NT2/D1 (cell line): ENCODE measurements around the gene IL33.

Experiments
- DNase-seq: peaks from one replicate; pipeline ENCODE4 v3.0.0-alpha.2; 2011; ENCODE audit warnings: low read depth, low spot score
- H3K27me3 ChIP-seq: 2 replicates; pipeline ENCODE4 v1.6.0; 2011; ENCODE audit warnings: mild to moderate bottlenecking; ENCODE audit not compliant: insufficient read length, insufficient read depth
- H3K36me3 ChIP-seq: 2 replicates; pipeline ENCODE4 v1.6.1; 2011; ENCODE audit warnings: mild to moderate bottlenecking, low read length, mixed read lengths; ENCODE audit not compliant: insufficient read depth, insufficient read length
- H3K4me1 ChIP-seq: 2 replicates; pipeline ENCODE4 v1.5.1; 2011; ENCODE audit not compliant: insufficient read depth, insufficient read length
- H3K4me3 ChIP-seq: 2 replicates; pipeline ENCODE4 v1.5.1; 2011; ENCODE audit warnings: low read depth; ENCODE audit not compliant: insufficient read length
- H3K9ac ChIP-seq: 2 replicates; pipeline ENCODE4 v1.6.0; 2011; ENCODE audit warnings: low read depth; ENCODE audit not compliant: insufficient read length
- H3K9me3 ChIP-seq: 2 replicates; pipeline ENCODE4 v1.5.1; 2011; ENCODE audit warnings: mild to moderate bottlenecking, low read length; ENCODE audit not compliant: insufficient read depth
- SUZ12 ChIP-seq: IDR thresholded peaks from 2 replicates; pipeline ENCODE4 v1.6.1; 2011; ENCODE audit not compliant: insufficient read length, insufficient read depth; ENCODE audit errors: extremely low read depth
- YY1 ChIP-seq: IDR thresholded peaks from 2 replicates; pipeline ENCODE4 v1.6.1; 2011; ENCODE audit not compliant: insufficient read length, insufficient read depth
- ZNF274 ChIP-seq: IDR thresholded peaks from 2 replicates; pipeline ENCODE4 v1.6.1; 2011; ENCODE audit warnings: mild to moderate bottlenecking, low read depth, low read length

Gene IL33

DNA sequence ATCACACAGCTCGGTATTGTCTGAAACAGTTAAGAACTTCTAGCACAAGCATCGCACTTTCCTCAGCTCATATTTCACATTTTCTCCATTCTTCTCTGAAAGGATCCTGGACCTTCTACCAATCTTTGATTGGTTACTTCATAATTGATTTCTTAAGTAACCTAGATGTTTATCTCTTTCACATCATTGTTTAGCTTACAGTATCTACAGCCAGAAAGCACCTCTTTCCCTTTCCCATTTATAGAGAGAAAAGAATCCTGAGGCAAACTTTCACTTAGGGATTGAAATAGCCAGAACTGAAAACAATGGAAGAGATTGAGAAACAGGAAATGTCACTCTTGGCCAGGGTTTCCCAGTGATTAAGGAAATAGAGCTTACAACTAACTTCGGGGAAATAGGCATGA is 2.5 kb downstream of the IL33 start:
- DNase-seq = no peak
- no peak overlapping the region for H3K9ac ChIP-seq

GRCh38 chr9:6219040-6219439 is 3.4 kb downstream of the IL33 start:
- Histone ChIP-seq H3K27me3 (no peaks in the 10 kb centered on the region), H3K36me3 (no peaks in the 10 kb centered on the region), H3K4me3 (no peak overlapping the region), H3K4me1 (no peaks in the 10 kb centered on the region), H3K9me3 (no peaks in the 10 kb centered on the region), H3K9ac (no peak overlapping the region)
- no peak for TF ChIP-seq ZNF274
- TF ChIP-seq SUZ12 = no peak
- no peak for TF ChIP-seq YY1
- DNase-seq = no peak

More for the DNA sequence above, 2.5 kb downstream of the IL33 start:
- Histone ChIP-seq H3K27me3 (no peaks in the 10 kb centered on the region), H3K9me3 (no peaks in the 10 kb centered on the region), H3K36me3 (no peaks in the 10 kb centered on the region), H3K4me1 (no peaks in the 10 kb centered on the region), H3K4me3 (no peak overlapping the region)
- no peak for TF ChIP-seq ZNF274

- Histone ChIP-seq H3K36me3 (no peaks in the 10 kb centered on the region), H3K9ac (no peak overlapping the region), H3K4me1 (no peaks in the 10 kb centered on the region), H3K4me3 (no peak overlapping the region), H3K9me3 (no peaks in the 10 kb centered on the region), H3K27me3 (no peaks in the 10 kb centered on the region)
- DNase-seq = no peak
- TF ChIP-seq YY1 = no peak
- TF ChIP-seq SUZ12 = no peak
- TF ChIP-seq ZNF274 = no peak
These were observed 4.4 kb downstream of the IL33 start for GRCh38 chr9:6219981-6220380.

DNA sequence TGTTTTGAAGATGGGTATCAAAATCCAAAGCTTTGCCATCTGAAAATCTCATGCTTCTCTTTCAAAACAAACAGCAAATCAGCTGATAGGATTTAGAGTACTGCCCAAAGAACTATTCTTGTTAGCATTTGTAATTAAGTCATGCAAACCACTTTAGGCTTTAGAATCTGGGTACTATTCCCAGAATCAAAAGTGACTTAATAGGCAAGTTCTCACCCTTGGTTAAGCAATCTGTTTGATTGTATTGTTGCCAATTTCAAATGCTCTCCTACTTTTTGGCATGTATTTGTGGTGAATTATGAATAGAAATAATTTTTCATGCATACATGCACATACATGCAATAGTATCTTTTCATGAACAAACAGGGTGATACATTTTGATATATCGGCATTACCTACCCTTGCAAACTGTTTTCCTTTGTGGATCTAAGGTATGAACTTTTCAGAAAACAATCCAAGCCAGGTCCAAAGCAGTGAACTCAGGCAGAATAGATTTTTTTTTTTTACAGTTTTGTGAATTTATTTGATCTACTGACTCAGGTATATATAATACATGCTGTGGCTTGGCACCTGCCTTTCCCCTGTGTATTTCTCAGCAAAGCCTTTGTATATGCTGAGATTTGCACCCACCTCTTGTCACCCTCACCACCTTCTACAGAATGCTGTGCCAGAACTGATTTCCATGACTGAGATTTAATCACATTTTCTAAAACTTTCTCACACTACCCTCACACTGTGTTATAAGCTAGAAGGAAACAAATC is 9.0 kb downstream of the IL33 start:
- Histone ChIP-seq H3K9me3 (no peaks in the 10 kb centered on the region), H3K4me3 (no peak overlapping the region), H3K9ac (no peak overlapping the region), H3K4me1 (no peaks in the 10 kb centered on the region), H3K36me3 (no peaks in the 10 kb centered on the region), H3K27me3 (peaks cover 2% of the 10 kb centered on the region)
- no peak for TF ChIP-seq SUZ12
- TF ChIP-seq ZNF274 = no peak
- TF ChIP-seq YY1 = no peak
- no peak for DNase-seq

DNA sequence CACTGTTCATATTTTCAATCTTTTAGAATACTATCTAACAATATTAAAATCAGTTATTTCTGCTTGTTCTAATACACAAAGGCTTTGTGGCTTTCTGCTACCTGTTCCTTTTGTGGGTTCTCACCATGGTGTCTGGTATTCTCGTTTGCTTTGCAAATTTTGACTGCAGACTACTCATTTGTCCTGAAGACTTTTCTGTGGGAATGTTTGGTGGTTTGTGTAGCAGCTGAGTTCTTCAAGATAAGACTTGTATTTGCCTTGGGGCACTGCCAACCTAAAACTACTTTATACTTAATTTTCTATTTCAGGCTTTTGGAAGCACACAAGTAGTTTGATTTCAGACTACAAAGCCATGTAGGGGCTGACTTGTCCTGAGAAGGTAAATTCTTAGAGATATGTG is 11.1 kb downstream of the IL33 start:
- H3K4me1 ChIP-seq = no peaks in the 10 kb centered on the region
- TF ChIP-seq ZNF274 (no peak), YY1 (no peak), SUZ12 (no peak)
- no peaks in the 10 kb centered on the region for H3K9me3 ChIP-seq
- peak; percentile 44 for DNase-seq
- no peak overlapping the region for H3K9ac ChIP-seq
- peaks cover 2% of the 10 kb centered on the region for H3K27me3 ChIP-seq
- no peak overlapping the region for H3K4me3 ChIP-seq
- H3K36me3 ChIP-seq = no peaks in the 10 kb centered on the region

DNA sequence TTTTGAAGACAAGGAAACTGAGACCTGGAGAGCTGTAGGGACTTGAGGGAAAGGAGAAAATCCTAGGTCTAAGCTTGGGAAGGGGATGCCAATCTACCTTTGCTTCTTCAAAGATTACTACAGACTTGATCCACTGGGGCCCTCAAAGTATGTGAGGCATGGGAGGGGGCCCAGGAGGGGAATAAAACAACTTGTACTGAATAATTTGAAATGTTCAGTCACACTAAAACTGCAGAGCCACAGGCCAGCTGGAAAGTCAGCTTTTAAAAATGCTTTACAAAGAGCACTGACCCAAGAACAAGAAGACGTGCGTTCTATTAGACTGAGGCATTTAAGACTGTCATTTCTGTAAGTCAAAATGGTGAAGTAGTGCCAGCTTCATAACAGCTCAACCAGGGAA is 13.6 kb downstream of the IL33 start:
- Histone ChIP-seq H3K4me3 (no peak overlapping the region), H3K36me3 (no peaks in the 10 kb centered on the region), H3K27me3 (peaks cover 2% of the 10 kb centered on the region), H3K9ac (no peak overlapping the region), H3K9me3 (no peaks in the 10 kb centered on the region), H3K4me1 (no peaks in the 10 kb centered on the region)
- TF ChIP-seq YY1 (no peak), SUZ12 (no peak), ZNF274 (no peak)
- no peak for DNase-seq

DNA sequence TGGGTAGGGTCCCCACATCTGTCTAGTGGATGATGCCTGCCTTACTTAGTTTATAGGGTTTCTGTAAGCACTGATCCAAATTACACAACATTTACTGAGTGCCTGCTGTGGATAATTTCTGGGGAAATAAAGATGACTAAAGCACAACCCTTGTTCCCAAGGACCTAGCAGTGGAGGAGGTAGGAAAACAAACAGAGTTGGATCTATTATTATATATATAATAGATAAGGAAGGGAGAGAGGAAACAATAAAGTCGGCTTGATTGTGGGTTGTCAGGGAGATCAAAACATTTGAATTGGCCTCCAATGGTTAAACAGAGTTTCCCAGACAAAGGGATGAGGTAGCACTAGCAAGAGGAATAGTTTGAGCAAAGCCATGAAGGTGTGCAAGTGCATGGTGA is 14.0 kb downstream of the IL33 start:
- Histone ChIP-seq H3K36me3 (no peaks in the 10 kb centered on the region), H3K4me1 (no peaks in the 10 kb centered on the region), H3K4me3 (no peak overlapping the region), H3K9ac (no peak overlapping the region), H3K9me3 (no peaks in the 10 kb centered on the region), H3K27me3 (peaks cover 2% of the 10 kb centered on the region)
- DNase-seq = no peak
- TF ChIP-seq YY1 = no peak
- TF ChIP-seq ZNF274 = no peak
- no peak for TF ChIP-seq SUZ12
